HEK293 (cell line): ENCODE data around the gene CLIC4.

Experiments
- CTCF ChIA-PET: fragments of 350-600 bp; formaldehyde crosslinking; extraction: SDS; loops from one replicate; lab custom pipeline; 2021; ENCODE audit warnings: antibody characterized with exemption; lab: Yijun Ruan, JAX
- POLR2A ChIA-PET: fragments of 300-600 bp; formaldehyde crosslinking; extraction: SDS; loops from one replicate; lab custom pipeline; 2020; ENCODE audit warnings: antibody characterized with exemption, inconsistent platforms; lab: Yijun Ruan, JAX
- H3K27ac ChIP-seq: fragments of 200-500 bp; sonication (Bioruptor generic); 2 replicates; pipeline ENCODE4 v1.5.1; 2014; ENCODE audit warnings: low read depth, low read length, control low read depth, inconsistent platforms; ENCODE audit errors: extremely low read depth
- H3K36me3 ChIP-seq, 2 experiments: fragments of 200-500 bp in 1 of 2; sonication (Bioruptor generic) in 1 of 2; 1 replicate in 1 of 2; 2 replicates in 1 of 2; pipeline ENCODE4 v1.5.1; 2014 to 2017; ENCODE audit warnings: inconsistent platforms in 2 of 2, low read length in 2 of 2; ENCODE audit not compliant: control insufficient read depth in 2 of 2, insufficient read depth in 1 of 2
- H3K4me1 ChIP-seq: fragments of 200-500 bp; sonication (Bioruptor generic); 2 replicates; pipeline ENCODE4 v1.5.1; 2014; ENCODE audit warnings: mild to moderate bottlenecking, low read length, inconsistent platforms; ENCODE audit not compliant: control insufficient read depth, insufficient read depth
- H3K4me3 ChIP-seq: 2 replicates; pipeline ENCODE4 v1.5.1; 2011; ENCODE audit warnings: low read depth, mild to moderate bottlenecking, control low read depth, low read length, moderate library complexity
- H3K9me3 ChIP-seq: fragments of 200-500 bp; sonication (Bioruptor generic); 2 replicates; pipeline ENCODE4 v1.5.1; 2014; ENCODE audit warnings: low read depth, low read length, inconsistent platforms; ENCODE audit not compliant: control insufficient read depth, insufficient read depth
- ELK4 ChIP-seq: IDR thresholded peaks from 2 replicates; pipeline ENCODE4 v1.6.1; 2011; ENCODE audit warnings: mild to moderate bottlenecking, low read depth, low read length, borderline replicate concordance
- MZF1 ChIP-seq: fragments of 450-650 bp; formaldehyde crosslinking; IDR thresholded peaks from 2 replicates; pipeline ENCODE4 v1.5.1; 2017; ENCODE audit warnings: missing biosample characterization, missing genetic modification characterization, borderline replicate concordance
- PATZ1 ChIP-seq: fragments of 450-650 bp; formaldehyde crosslinking; IDR thresholded peaks from 2 replicates; pipeline ENCODE4 v1.5.1; 2016; ENCODE audit warnings: missing biosample characterization, missing genetic modification characterization
- SP2 ChIP-seq: fragments of 450-650 bp; formaldehyde crosslinking; IDR thresholded peaks from 2 replicates; pipeline ENCODE4 v1.5.1; 2016; ENCODE audit warnings: missing biosample characterization, missing genetic modification characterization
- TCF7L2 ChIP-seq: IDR thresholded peaks from 2 replicates; pipeline ENCODE4 v1.6.1; 2011; ENCODE audit warnings: low read depth, mild to moderate bottlenecking, inconsistent platforms, low read length, moderate library complexity, borderline replicate concordance
- TRIM28 ChIP-seq: IDR thresholded peaks from 2 replicates; pipeline ENCODE4 v1.6.1; 2011; ENCODE audit warnings: low read length, control low read depth, borderline replicate concordance
- ZBTB26 ChIP-seq: fragments of 450-650 bp; formaldehyde crosslinking; optimal IDR thresholded peaks from 2 replicates; pipeline ENCODE3; 2016; ENCODE audit warnings: missing biosample characterization, mild to moderate bottlenecking, missing genetic modification characterization
- ZBTB48 ChIP-seq: fragments of 450-650 bp; formaldehyde crosslinking; IDR thresholded peaks from 2 replicates; pipeline ENCODE4 v1.5.1; 2016; ENCODE audit warnings: missing biosample characterization, missing genetic modification characterization
- ZNF114 ChIP-seq: fragments of 450-650 bp; formaldehyde crosslinking; IDR thresholded peaks from 2 replicates; pipeline ENCODE4 v1.5.0; 2017; ENCODE audit warnings: missing biosample characterization, missing genetic modification characterization
- ZNF274 ChIP-seq, 2 experiments: fragments of 200-500 bp in 1 of 2; fragments of 450-650 bp in 1 of 2; sonication (Bioruptor generic) in 1 of 2; formaldehyde crosslinking in 1 of 2; IDR thresholded peaks; 2 replicates each; pipeline versions ENCODE4 v1.5.1 to v1.6.1; 2014 to 2016; ENCODE audit warnings: borderline replicate concordance in 1 of 2, inconsistent platforms in 1 of 2, low read length in 1 of 2, missing biosample characterization in 1 of 2, missing genetic modification characterization in 1 of 2
- ZNF280D ChIP-seq: fragments of 450-650 bp; formaldehyde crosslinking; IDR thresholded peaks from 2 replicates; pipeline ENCODE4 v1.5.1; 2016; ENCODE audit warnings: missing biosample characterization, missing genetic modification characterization
- ZNF571 ChIP-seq: fragments of 450-650 bp; formaldehyde crosslinking; IDR thresholded peaks from 2 replicates; pipeline ENCODE4 v1.5.0; 2017; ENCODE audit warnings: missing biosample characterization, missing genetic modification characterization
- ZNF654 ChIP-seq: fragments of 450-650 bp; formaldehyde crosslinking; IDR thresholded peaks from 2 replicates; pipeline ENCODE4 v1.5.1; 2016; ENCODE audit warnings: low read depth, missing biosample characterization, missing genetic modification characterization
- ZSCAN16 ChIP-seq: fragments of 450-650 bp; formaldehyde crosslinking; IDR thresholded peaks from 2 replicates; pipeline ENCODE4 v1.5.1; 2016; ENCODE audit warnings: missing biosample characterization, missing genetic modification characterization
- ZSCAN23 ChIP-seq: fragments of 450-650 bp; formaldehyde crosslinking; IDR thresholded peaks from 2 replicates; pipeline ENCODE4 v1.5.1; 2016; ENCODE audit warnings: missing biosample characterization, missing genetic modification characterization
- TF ChIP-seq, protein P1 (sequence below): fragments of 450-650 bp; formaldehyde crosslinking; conservative IDR thresholded peaks from 2 replicates; pipeline ENCODE4 v1.5.1; 2016; ENCODE audit warnings: low read depth, missing biosample characterization, missing genetic modification characterization
- TF ChIP-seq, protein P2 (sequence below): fragments of 450-650 bp; formaldehyde crosslinking; IDR thresholded peaks from 2 replicates; pipeline ENCODE4 v1.5.1; 2016; ENCODE audit warnings: missing biosample characterization, missing genetic modification characterization

Gene CLIC4

GRCh38 chr1:24739241-24739640, 6.0 kb upstream of the CLIC4 start:
- Histone ChIP-seq H3K9me3 (no peaks in the 10 kb centered on the region), H3K4me1 (peaks cover 10% of the 10 kb centered on the region), H3K36me3 (no peaks in the 10 kb centered on the region), H3K4me3 (no peak overlapping the region), H3K27ac (no peak overlapping the region)
- POLR2A ChIA-PET = no interaction called here
- CTCF ChIA-PET = interaction anchor here (0.6 to 1.4 kb wide), 3 partner anchors 9 to 91 kb away, joined by 3 to 6 read pairs (median 5); no protein-coding TSS in a partner anchor
- TF ChIP-seq TCF7L2 = no peak
- TF ChIP-seq, protein P1, sequence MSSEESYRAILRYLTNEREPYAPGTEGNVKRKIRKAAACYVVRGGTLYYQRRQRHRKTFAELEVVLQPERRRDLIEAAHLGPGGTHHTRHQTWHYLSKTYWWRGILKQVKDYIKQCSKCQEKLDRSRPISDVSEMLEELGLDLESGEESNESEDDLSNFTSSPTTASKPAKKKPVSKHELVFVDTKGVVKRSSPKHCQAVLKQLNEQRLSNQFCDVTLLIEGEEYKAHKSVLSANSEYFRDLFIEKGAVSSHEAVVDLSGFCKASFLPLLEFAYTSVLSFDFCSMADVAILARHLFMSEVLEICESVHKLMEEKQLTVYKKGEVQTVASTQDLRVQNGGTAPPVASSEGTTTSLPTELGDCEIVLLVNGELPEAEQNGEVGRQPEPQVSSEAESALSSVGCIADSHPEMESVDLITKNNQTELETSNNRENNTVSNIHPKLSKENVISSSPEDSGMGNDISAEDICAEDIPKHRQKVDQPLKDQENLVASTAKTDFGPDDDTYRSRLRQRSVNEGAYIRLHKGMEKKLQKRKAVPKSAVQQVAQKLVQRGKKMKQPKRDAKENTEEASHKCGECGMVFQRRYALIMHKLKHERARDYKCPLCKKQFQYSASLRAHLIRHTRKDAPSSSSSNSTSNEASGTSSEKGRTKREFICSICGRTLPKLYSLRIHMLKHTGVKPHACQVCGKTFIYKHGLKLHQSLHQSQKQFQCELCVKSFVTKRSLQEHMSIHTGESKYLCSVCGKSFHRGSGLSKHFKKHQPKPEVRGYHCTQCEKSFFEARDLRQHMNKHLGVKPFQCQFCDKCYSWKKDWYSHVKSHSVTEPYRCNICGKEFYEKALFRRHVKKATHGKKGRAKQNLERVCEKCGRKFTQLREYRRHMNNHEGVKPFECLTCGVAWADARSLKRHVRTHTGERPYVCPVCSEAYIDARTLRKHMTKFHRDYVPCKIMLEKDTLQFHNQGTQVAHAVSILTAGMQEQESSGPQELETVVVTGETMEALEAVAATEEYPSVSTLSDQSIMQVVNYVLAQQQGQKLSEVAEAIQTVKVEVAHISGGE (tag by site-specific recombination) = no peak
- TF ChIP-seq ZNF654 = no peak

DNA sequence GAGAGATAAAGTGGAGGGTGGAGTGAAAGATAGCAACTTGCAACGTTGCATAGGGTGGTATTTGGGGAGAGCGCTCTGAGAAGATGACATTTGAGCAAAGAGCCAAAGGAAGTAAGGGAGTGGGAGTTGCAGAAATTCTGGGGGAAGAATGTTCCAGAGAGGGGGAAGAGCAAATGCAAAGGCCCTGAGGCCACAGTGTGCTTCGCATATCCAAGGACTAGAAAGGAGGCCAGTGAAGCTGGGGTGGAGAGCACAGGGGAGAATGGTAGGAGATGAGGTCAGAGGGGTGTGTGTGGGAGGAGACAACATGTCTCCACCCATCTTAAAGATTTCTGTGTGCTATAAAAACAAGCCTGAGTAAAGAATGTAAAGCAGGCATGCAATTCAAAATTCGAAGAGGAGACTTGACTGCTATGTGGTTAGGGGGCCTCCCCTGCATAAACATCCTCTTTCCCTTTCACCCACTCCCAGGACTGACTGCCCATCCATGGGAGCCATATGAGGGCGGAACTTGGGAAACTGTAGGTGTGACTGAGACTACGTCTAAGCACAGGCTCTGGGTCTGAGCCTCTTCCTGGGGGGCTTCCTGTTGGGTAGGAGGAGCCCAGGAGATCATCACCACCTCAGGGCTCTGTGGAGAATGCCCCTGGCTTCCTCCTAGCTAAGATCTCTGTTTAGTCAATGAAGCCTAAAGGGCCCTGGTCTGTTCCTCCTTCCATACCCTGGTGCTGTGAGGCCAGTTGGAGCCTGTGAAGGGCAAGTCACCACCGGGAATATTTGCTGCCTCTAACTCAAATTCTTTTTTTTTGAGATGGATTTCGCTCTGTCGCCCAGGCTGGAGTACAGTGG, 2.9 kb upstream of the CLIC4 start:
- Histone ChIP-seq H3K4me1 (peaks cover 2% of the 10 kb centered on the region; the same call in 1 of the 2 replicates), H3K4me3 (no peak overlapping the region), H3K27ac (no peak overlapping the region; the same call in 1 of the 2 replicates), H3K36me3 (no peaks in the 10 kb centered on the region), H3K9me3 (no peaks in the 10 kb centered on the region)
- ChIA-PET POLR2A (no interaction called here), CTCF (interaction anchor here (0.5 to 2.6 kb wide), 5 partner anchors 54 to 258 kb away, joined by 3 to 11 read pairs (median 3); no protein-coding TSS in a partner anchor)
- TF ChIP-seq SP2 (tag by site-specific recombination) = peak; percentile 40
- no peak for TF ChIP-seq ZNF571 (tag by site-specific recombination)
- TF ChIP-seq TRIM28 = 0 out of 2 replicates have a peak, but pooled peaks have one; percentile 44
- TF ChIP-seq ZNF280D (tag by site-specific recombination) = 0 out of 2 replicates have a peak, but pooled peaks have one; percentile 78
- TF ChIP-seq, protein P2, sequence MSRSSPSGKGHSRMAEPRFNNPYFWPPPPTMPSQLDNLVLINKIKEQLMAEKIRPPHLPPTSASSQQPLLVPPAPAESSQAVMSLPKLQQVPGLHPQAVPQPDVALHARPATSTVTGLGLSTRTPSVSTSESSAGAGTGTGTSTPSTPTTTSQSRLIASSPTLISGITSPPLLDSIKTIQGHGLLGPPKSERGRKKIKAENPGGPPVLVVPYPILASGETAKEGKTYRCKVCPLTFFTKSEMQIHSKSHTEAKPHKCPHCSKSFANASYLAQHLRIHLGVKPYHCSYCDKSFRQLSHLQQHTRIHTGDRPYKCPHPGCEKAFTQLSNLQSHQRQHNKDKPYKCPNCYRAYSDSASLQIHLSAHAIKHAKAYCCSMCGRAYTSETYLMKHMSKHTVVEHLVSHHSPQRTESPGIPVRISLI = no peak
- TF ChIP-seq PATZ1 (tag by site-specific recombination) = peak; percentile 77
- peak; percentile 18 for TF ChIP-seq ZBTB26 (tag by site-specific recombination)
- no peak for TF ChIP-seq ZSCAN16
- TF ChIP-seq ZNF274 (IDR thresholded peaks at IDR 0.05; ENCODE audit: low read length) = no peak
- TF ChIP-seq ZNF274 (tag by site-specific recombination; IDR thresholded peaks at IDR 0.05; ENCODE audit: borderline replicate concordance) = no peak
- no peak for TF ChIP-seq ELK4
- TF ChIP-seq ZSCAN23 (tag by site-specific recombination) = no peak
- TF ChIP-seq MZF1 = 0 out of 2 replicates have a peak, but pooled peaks have one; percentile 15
- no peak for TF ChIP-seq TCF7L2
- TF ChIP-seq ZBTB48 (tag by site-specific recombination) = 0 out of 2 replicates have a peak, but pooled peaks have one; percentile 35
- TF ChIP-seq ZNF114 = no peak
